Heart left ventricle (tissue), 13 donors: Measurements from ENCODE around the gene CCDC33.

Experiments
- CTCF ChIP-seq, 12 donors: fragments of 200-600 bp; sonication (generic) in 4 of 12; IDR thresholded peaks; one replicate each; pipeline versions ENCODE4 v1.5.0 to v1.8.0; 2018 to 2022; ENCODE audit warnings: antibody characterized with exemption in 12 of 12, mild to moderate bottlenecking in 5 of 12
- POLR2A ChIP-seq, 2 donors: fragments of 450-650 bp; IDR thresholded peaks; one replicate each; pipeline ENCODE4 v1.6.1; 2017; ENCODE audit warnings: antibody characterized with exemption in 2 of 2, mild to moderate bottlenecking in 2 of 2, moderate library complexity in 2 of 2
- donor health status: ischemic (EF 13 %, LVEDD 7.1; RV severe dilation, severe dysfunction).
- donor health status: DM: no; HTN: yes; CAD: no.
- donor health status: DM: no; HTN: no; CAD: no.
- donor health status: ischemic (EF 25% LVEDD 6.9; RV normal size, moderate dysfunction).
- donor health status: ischemic (EF 25% LVEDD 5.7; RV mildly dilated, moderate dysfunction).
- donor health status: ischemic (EF 35%, LVEDD 5.7; RV mildly dilated, moderate dysfunction).
- donor health status: nonischemic (EF 11% LVEDD 7.7; RV severe dilation, severe dysfunction).
- donor health status: DM: yes; HTN: yes; CAD: no.
- donor health status: PGD.
- donor health status: ischemic (EF 29% LVEDD 5.4; RV normal size, mild dysfunction).
- donor health status: nonischemic (EF 23%, LVEDD 6.1; RV moderate dilation, normal function).

GRCh38 chr15:74319596-74320351, 83.6 kb downstream of the CCDC33 start:
- TF ChIP-seq POLR2A (IDR thresholded peaks at IDR 0.05): no peak
- TF ChIP-seq CTCF (IDR thresholded peaks at IDR 0.05): no peak
